ENCODE data around the gene NTHL1.
"Not testable (repeated sequence)": the region's sequence is repeated elsewhere in the genome, so short reads cannot be mapped to it uniquely, and the experiment has no call there.

NTHL1 gene

GRCh38 chr16:2027024-2028010, 20.3 kb downstream of the NTHL1 start:
- DNase-seq, result no peak

DNA sequence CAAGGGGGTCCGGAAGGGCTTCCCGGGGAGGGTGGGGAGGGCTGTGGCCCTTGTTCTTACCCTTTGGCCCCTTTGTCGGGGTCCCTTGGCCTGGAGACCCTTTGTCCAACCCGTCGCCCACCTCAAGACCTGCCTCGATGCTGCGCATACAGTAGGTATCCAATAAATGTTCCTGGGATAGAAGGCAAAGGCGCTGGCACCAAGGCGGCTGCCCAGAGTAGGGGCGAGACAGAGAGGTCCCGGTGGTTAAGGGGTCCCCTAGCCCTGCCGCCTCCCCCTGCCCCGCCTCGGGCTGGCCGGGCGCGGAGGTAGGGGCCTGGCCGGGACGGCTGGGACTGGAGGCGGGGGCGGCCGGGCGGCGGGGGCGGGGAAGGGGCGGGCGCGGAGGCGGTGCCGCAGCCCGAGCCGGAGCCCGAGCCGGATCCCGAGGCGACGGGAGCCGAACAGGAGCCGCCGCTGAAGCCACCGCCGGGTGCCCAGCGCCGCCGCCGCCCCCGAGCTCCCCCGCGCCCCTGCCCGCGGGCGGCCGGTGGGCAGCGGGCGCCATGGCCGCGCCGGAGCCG, 21.1 kb downstream of the NTHL1 start, which contains the start of gene NHERF2:
NHERF2 (plus strand) TSS at position 442 of the 563 bp plus-strand sequence; CDS start at position 546, 104 bp downstream.
- DNase-seq, result peak; percentile 54

- no peak for DNase-seq
Observed at GRCh38 chr16:2025878-2026460, 21.7 kb downstream of the NTHL1 start.

GRCh38 chr16:2025251-2025650, 22.4 kb downstream of the NTHL1 start:
- DNase-seq, result no peak

- no peak for DNase-seq
Observed at GRCh38 chr16:2024032-2024420, 23.6 kb downstream of the NTHL1 start.

- peak; percentile 93 for DNase-seq
Observed at GRCh38 chr16:2023092-2024031, 24.3 kb downstream of the NTHL1 start.

- peak; percentile 63 for DNase-seq
Observed at GRCh38 chr16:2022723-2023091, 24.9 kb downstream of the NTHL1 start.

- DNase-seq, result no peak
Observed at GRCh38 chr16:2019921-2020831, 27.5 kb downstream of the NTHL1 start.

GRCh38 chr16:2019518-2019920, 28.1 kb downstream of the NTHL1 start, which contains the start of gene NPW:
NPW (plus strand) TSS chr16:2019785.
- peak; percentile 55 for DNase-seq

GRCh38 chr16:2016407-2016922, 31.2 kb downstream of the NTHL1 start:
- DNase-seq, result no peak

- DNase-seq, result no peak
Observed at GRCh38 chr16:2015947-2016208, 31.8 kb downstream of the NTHL1 start.

DNA sequence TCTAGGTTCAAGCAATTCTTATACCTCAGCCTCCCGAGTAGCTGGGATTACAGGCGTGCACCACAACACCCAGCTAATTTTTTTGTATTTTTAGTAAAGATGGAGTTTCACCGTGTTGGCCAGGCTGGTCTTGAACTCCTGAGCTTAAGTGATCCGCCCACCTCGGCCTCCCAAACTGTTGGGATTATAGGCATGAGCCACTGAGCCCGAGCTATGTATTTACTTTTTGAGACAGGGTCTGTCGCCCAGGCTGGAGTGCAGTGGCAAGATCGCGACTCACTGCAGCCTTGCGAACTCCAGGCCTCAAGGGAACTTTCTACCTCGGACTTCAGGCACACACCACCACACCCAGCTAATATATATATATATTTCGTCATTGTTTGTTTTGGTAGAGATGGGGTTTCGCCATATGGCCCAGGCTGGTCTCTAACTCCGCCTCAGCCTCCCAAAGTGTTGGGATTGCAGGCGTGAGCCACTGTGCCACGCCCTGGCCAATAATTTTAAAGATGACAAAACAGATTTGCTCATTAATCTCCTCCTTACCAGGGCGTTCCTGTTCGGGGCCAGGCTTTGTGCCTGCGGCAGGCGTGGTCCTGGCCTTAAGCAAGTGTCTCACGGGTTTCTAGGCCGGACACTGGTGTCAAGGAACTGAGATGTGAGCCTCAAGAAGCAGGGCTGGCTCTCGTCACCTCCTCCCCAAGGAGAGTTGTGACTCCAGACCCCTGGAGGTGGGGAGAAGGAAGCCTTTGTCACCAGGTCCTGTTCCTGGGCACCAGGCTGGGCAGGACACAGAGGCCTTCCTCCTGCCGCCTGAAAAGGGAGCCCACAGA, 32.3 kb downstream of the NTHL1 start:
- DNase-seq, result no peak

DNA sequence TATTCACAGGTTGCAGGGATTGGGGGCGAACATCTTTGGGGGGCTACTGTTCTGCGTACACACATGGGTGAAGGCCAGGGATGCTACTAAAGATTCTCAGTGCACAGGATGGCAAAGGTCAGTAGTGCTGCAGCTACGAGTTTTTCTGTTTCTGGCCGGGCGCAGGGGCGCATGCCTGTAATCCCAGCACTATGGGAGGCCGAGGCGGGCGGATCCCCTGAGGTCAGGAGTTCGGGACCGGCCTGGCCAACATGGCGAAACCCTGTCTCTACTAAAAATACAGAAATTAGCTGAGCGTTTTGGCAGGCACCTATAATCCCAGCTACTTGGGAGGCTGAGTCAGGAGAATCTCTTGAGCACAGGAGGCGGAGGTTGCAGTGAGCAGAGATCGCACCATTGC, 34.1 kb downstream of the NTHL1 start:
- DNase-seq, result no peak

- not testable (repeated sequence) for DNase-seq
Observed at GRCh38 chr16:2011726-2012125, 35.9 kb downstream of the NTHL1 start.

- DNase-seq, result peak; percentile 90
Observed at GRCh38 chr16:2009791-2010510, 37.7 kb downstream of the NTHL1 start, which contains the start of gene ZNF598. ZNF598 (minus strand) TSS chr16:2009821.

GRCh38 chr16:2009164-2009711, 38.4 kb downstream of the NTHL1 start:
- DNase-seq, result no peak

DNA sequence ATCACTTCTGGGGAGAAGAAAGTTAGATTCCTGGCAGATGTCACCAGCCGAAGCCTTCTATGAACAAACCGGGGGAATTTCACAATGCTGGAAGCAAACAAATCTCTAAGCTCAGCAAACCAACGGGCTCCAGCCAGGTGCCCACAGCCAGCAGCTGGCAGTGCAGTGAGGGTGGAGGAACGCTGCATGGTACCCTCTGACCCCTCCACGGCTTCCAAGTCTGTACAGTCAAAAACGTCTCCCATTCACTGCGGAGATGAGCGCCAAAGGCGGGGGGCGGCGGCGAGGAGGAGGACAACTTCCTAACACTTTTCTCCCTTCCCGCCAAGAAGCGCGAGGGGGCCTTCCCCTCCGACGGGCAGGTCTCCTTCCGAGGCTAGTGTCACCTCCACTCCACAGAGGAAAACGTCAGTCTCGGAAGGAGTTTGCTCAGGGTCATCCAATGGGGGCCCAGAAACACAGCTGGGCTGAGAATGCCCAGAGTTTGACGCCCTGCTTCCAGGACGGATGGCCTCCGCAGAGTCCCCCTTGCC, 38.9 kb downstream of the NTHL1 start:
- peak; percentile 56 for DNase-seq

GRCh38 chr16:2008009-2008526, 39.6 kb downstream of the NTHL1 start:
- peak; percentile 85 for DNase-seq
